ENCODE data around the gene IGFL1.
"Not testable (repeated sequence)": the region's sequence is repeated elsewhere in the genome, so short reads cannot be mapped to it uniquely, and the experiment has no call there.

IGFL1 gene

DNA sequence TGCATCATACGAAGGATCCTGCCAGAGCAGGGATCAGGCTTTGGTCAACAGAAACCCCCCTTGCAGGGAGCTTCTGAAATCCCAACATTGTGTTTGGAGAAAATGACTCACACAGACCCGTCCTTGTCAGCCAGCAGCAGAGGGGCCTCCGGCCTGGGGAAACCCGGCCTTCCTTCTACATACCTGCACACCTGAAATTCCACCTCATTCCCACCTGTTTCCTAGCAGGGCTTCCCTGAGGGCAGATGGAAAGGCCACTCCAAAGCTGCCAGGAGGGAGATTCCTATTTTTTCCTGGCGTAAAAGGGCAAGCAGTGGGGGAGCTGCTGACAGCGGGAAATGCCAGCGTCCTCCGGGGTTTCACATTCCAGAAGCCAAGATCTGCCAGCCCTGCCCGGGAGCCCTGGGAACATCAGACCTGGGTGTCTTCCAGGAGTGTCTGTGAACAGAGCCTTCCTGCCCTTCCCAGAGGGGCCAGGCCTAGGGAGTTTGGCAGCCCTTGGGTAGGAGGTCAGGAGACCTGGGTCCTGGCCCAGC is 3.0 kb upstream of the IGFL1 start:
- no peak overlapping the region for H3K4me3 ChIP-seq (ENCODE audit: low read length)
- no peak for DNase-seq (ENCODE audit: low read depth)
- TF ChIP-seq, protein P1, sequence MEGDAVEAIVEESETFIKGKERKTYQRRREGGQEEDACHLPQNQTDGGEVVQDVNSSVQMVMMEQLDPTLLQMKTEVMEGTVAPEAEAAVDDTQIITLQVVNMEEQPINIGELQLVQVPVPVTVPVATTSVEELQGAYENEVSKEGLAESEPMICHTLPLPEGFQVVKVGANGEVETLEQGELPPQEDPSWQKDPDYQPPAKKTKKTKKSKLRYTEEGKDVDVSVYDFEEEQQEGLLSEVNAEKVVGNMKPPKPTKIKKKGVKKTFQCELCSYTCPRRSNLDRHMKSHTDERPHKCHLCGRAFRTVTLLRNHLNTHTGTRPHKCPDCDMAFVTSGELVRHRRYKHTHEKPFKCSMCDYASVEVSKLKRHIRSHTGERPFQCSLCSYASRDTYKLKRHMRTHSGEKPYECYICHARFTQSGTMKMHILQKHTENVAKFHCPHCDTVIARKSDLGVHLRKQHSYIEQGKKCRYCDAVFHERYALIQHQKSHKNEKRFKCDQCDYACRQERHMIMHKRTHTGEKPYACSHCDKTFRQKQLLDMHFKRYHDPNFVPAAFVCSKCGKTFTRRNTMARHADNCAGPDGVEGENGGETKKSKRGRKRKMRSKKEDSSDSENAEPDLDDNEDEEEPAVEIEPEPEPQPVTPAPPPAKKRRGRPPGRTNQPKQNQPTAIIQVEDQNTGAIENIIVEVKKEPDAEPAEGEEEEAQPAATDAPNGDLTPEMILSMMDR (conservative IDR thresholded peaks at IDR 0.05; ENCODE audit: low read depth, low read length) = no peak

GRCh38 chr19:46232029-46232428 is 2.5 kb downstream of the IGFL1 start:
- TF ChIP-seq, protein P1 (conservative IDR thresholded peaks at IDR 0.05; ENCODE audit: low read depth, low read length) = no peak
- no peak overlapping the region for H3K4me3 ChIP-seq (ENCODE audit: low read length)

GRCh38 chr19:46232468-46232867 is 2.9 kb downstream of the IGFL1 start:
- TF ChIP-seq, protein P1 (conservative IDR thresholded peaks at IDR 0.05; ENCODE audit: low read depth, low read length) = no peak
- no peak overlapping the region for H3K4me3 ChIP-seq (ENCODE audit: low read length)
- no peak for DNase-seq (ENCODE audit: low read depth)

More at GRCh38 chr19:46232029-46232428, 2.5 kb downstream of the IGFL1 start:
- DNase-seq (ENCODE audit: low read depth) = no peak

- TF ChIP-seq, protein P1 (conservative IDR thresholded peaks at IDR 0.05; ENCODE audit: low read depth, low read length) = no peak
- H3K4me3 ChIP-seq (ENCODE audit: low read length) = no peak overlapping the region
- no peak for DNase-seq (ENCODE audit: low read depth)
Measured at GRCh38 chr19:46232938-46233621, 3.5 kb downstream of the IGFL1 start.

GRCh38 chr19:46233871-46234270 is 4.3 kb downstream of the IGFL1 start:
- H3K4me3 ChIP-seq (ENCODE audit: low read length); DNase-seq (ENCODE audit: low read depth): not testable (repeated sequence)

DNA sequence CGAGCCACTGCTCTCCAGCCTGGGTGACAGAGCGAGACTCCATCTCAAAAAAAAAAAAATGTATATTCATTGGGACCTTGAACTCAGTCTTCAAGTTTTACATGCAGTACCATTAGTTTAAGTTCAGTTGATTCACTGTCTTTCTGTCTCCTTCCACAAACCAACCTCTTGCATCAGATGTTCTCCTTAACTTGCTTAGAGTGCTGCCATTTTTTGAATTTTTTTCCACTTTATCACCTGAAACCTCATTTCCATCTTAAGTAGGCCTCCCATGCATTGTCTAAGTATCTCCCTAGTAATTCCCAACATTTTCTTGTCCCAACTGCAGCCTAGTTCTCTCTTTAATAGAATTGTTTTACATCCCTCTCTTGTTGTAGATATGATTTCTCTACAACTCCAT is 8.6 kb downstream of the IGFL1 start:
- not testable (repeated sequence) for DNase-seq (ENCODE audit: low read depth); H3K4me3 ChIP-seq (ENCODE audit: low read length)

DNA sequence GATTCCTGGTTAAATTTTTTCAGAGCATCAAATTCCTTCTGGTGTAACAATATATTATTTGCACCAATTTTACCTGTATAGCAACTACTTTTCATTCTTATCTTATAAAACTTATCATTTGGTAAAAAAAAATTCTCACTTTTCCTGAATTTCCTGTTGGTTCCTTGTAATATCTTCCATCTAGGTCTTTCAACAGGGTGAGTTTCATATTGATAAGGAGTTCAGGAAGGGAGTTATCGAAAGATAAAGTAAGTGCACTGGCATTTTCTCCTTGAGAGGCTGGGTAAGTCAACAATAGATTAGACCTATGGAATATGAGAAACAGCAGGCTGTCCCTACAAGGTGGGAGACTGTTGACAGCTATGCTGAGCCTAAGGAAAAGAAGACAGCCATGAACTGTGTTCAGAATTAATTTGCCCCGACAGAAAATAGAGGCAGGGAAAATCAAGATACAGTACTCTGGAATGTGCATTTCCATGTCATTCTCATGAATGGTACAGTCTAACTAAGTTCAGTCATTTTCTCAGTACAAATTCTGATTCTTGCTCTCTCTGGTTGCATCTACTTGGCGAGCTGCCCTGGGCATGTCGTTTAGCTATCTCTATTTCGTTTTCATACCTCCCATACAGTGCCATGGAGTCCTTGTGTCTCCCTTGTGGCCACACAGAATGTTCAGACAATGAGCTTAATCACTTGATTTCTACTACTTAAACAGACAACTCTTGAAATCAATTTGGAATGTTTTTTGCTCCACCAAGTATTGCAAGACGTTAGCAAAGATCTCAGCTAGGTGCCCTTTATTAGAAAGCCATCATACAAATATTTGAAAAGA is 9.9 kb downstream of the IGFL1 start:
- no peak for DNase-seq (ENCODE audit: low read depth)
- H3K4me3 ChIP-seq (ENCODE audit: low read length) = no peak overlapping the region
- TF ChIP-seq, protein P1 (conservative IDR thresholded peaks at IDR 0.05; ENCODE audit: low read depth, low read length) = no peak

DNA sequence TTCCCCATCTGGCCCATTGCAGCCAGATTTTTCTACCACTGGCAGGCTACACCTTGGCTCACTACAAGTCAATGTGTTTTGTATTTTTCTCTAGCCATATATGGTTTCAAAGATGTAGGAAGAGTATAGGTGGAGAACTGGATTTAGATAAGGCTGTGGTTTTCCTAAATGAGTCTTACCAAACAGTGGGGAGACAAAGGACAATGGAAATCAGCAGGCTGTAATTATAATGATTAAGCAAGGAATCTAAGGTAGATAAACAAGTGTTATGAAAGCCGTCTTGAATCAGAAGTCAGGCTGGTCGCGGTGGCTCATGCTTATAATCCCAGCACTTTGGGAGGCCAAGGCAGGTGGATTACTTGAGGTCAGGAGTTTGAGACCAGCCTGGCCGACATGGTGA is 11.2 kb downstream of the IGFL1 start:
- H3K4me3 ChIP-seq (ENCODE audit: low read length) = no peak overlapping the region
- no peak for DNase-seq (ENCODE audit: low read depth)
- TF ChIP-seq, protein P1 (conservative IDR thresholded peaks at IDR 0.05; ENCODE audit: low read depth, low read length) = no peak
